ENCODE measurements around the gene ZNF595. TPM values are rescaled to one million over a fixed set of nuclear protein-coding genes. Genes with fewer than 3 reads are reported as not detected.
"Not testable (repeated sequence)": the region's sequence is repeated elsewhere in the genome, so short reads cannot be mapped to it uniquely, and the experiment has no call there.

The ZNF595 gene
- total RNA-seq, 2 donors from 2014 or later = 8.9 to 67.9 TPM

GRCh38 chr4:33314-33713, 19.8 kb upstream of the ZNF595 start:
- H3K27ac ChIP-seq; H3K36me3 ChIP-seq; DNase-seq (ENCODE audit: low spot score); H3K9me3 ChIP-seq; ATAC-seq (ENCODE audit: insufficient number of reproducible peaks, low FRiP score, low read depth); H3K27me3 ChIP-seq (replicated peaks; ENCODE audit: insufficient read depth); H3K4me1 ChIP-seq (ENCODE audit: control insufficient read depth in 1 of 2, low read depth in 2 of 2); H3K4me3 ChIP-seq: not testable (repeated sequence)

GRCh38 chr4:36559-37415, 16.3 kb upstream of the ZNF595 start:
- not testable (repeated sequence) for H3K4me1 ChIP-seq (ENCODE audit: control insufficient read depth in 1 of 2, low read depth in 2 of 2); H3K36me3 ChIP-seq; H3K27ac ChIP-seq; DNase-seq (ENCODE audit: low spot score); ATAC-seq (ENCODE audit: insufficient number of reproducible peaks, low FRiP score, low read depth); H3K27me3 ChIP-seq (replicated peaks; ENCODE audit: insufficient read depth); H3K4me3 ChIP-seq; H3K9me3 ChIP-seq

- H3K4me1 ChIP-seq (ENCODE audit: control insufficient read depth in 1 of 2, low read depth in 2 of 2); H3K4me3 ChIP-seq; H3K27ac ChIP-seq; ATAC-seq (ENCODE audit: insufficient number of reproducible peaks, low FRiP score, low read depth); DNase-seq (ENCODE audit: low spot score); H3K27me3 ChIP-seq (replicated peaks; ENCODE audit: insufficient read depth); H3K9me3 ChIP-seq; H3K36me3 ChIP-seq: not testable (repeated sequence)
Measured at GRCh38 chr4:38202-38601, 14.9 kb upstream of the ZNF595 start.

GRCh38 chr4:43375-43774, 9.7 kb upstream of the ZNF595 start:
- not testable (repeated sequence) for ATAC-seq (ENCODE audit: insufficient number of reproducible peaks, low FRiP score, low read depth); H3K4me3 ChIP-seq

GRCh38 chr4:51253-51652, 1.9 kb upstream of the ZNF595 start:
- not testable (repeated sequence) for H3K27me3 ChIP-seq (replicated peaks; ENCODE audit: insufficient read depth); H3K4me3 ChIP-seq; H3K36me3 ChIP-seq; H3K27ac ChIP-seq; DNase-seq (ENCODE audit: low spot score); H3K9me3 ChIP-seq; ATAC-seq (ENCODE audit: insufficient number of reproducible peaks, low FRiP score, low read depth); H3K4me1 ChIP-seq (ENCODE audit: control insufficient read depth in 1 of 2, low read depth in 2 of 2)

More at GRCh38 chr4:43375-43774, 9.7 kb upstream of the ZNF595 start:
- H3K27me3 ChIP-seq (replicated peaks; ENCODE audit: insufficient read depth); H3K27ac ChIP-seq; DNase-seq (ENCODE audit: low spot score); H3K9me3 ChIP-seq; H3K36me3 ChIP-seq; H3K4me1 ChIP-seq (ENCODE audit: control insufficient read depth in 1 of 2, low read depth in 2 of 2): not testable (repeated sequence)

- not testable (repeated sequence) for H3K27me3 ChIP-seq (replicated peaks; ENCODE audit: insufficient read depth); H3K4me3 ChIP-seq; H3K4me1 ChIP-seq (ENCODE audit: control insufficient read depth in 1 of 2, low read depth in 2 of 2); ATAC-seq (ENCODE audit: insufficient number of reproducible peaks, low FRiP score, low read depth); H3K9me3 ChIP-seq; DNase-seq (ENCODE audit: low spot score); H3K36me3 ChIP-seq; H3K27ac ChIP-seq
Measured at GRCh38 chr4:51655-52277, 1.4 kb upstream of the ZNF595 start.

GRCh38 chr4:53521-53920, 400 bp downstream of the ZNF595 start:
- not testable (repeated sequence) for H3K4me1 ChIP-seq (ENCODE audit: control insufficient read depth in 1 of 2, low read depth in 2 of 2); DNase-seq (ENCODE audit: low spot score); H3K27me3 ChIP-seq (replicated peaks; ENCODE audit: insufficient read depth); H3K36me3 ChIP-seq; H3K9me3 ChIP-seq
- Histone ChIP-seq H3K27ac (peak overlapping the region in 1 of 2 donors; percentile 58), H3K4me3 (peak overlapping the region; percentile 67)
- ATAC-seq (ENCODE audit: insufficient number of reproducible peaks, low FRiP score, low read depth) = peak; percentile 10

- not testable (repeated sequence) for ATAC-seq (ENCODE audit: insufficient number of reproducible peaks, low FRiP score, low read depth); DNase-seq (ENCODE audit: low spot score); H3K4me3 ChIP-seq
Measured at GRCh38 chr4:64733-65132, 11.6 kb downstream of the ZNF595 start.

GRCh38 chr4:71830-72229, 18.7 kb downstream of the ZNF595 start:
- no peak for ATAC-seq (ENCODE audit: insufficient number of reproducible peaks, low FRiP score, low read depth)
- Histone ChIP-seq H3K27ac (no peak overlapping the region), H3K36me3 (peaks cover 41% of the 10 kb centered on the region), H3K4me1 (ENCODE audit: control insufficient read depth in 1 of 2, low read depth in 2 of 2) (no peaks in the 10 kb centered on the region), H3K9me3 (peaks cover 76% of the 10 kb centered on the region), H3K27me3 (replicated peaks; ENCODE audit: insufficient read depth) (no peaks in the 10 kb centered on the region), H3K4me3 (no peak overlapping the region)
- no peak for DNase-seq (ENCODE audit: low spot score)
- TF ChIP-seq CTCF (IDR thresholded peaks at IDR 0.05) = no peak

More at GRCh38 chr4:64733-65132, 11.6 kb downstream of the ZNF595 start:
- Histone ChIP-seq H3K36me3 (peaks cover 15% of the 10 kb centered on the region), H3K9me3 (peaks cover 12% of the 10 kb centered on the region)
- H3K4me1 ChIP-seq (ENCODE audit: control insufficient read depth in 1 of 2, low read depth in 2 of 2); H3K27ac ChIP-seq; H3K27me3 ChIP-seq (replicated peaks; ENCODE audit: insufficient read depth): not testable (repeated sequence)
